ENCODE measurements around the gene SLC25A21.

DNA sequence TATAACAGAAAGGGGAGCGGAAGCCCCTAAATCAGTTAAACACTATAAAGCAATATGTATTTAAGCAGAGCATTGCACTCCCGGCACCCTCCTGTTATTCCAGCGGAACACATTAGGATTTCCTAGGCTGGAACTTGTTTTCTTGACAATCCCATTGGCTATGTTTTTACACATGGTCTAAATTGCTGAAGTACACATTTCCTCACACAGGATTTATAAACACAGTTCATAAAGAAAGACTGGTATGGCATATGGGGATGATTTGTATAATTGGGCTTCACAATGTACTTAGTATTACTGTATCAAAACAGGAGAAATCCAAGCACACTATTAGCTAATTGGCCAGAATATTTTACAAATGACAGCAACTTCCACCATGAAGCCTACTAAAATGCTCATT lies 487.5 kb downstream of the SLC25A21 start:
- TF ChIP-seq, protein P1, sequence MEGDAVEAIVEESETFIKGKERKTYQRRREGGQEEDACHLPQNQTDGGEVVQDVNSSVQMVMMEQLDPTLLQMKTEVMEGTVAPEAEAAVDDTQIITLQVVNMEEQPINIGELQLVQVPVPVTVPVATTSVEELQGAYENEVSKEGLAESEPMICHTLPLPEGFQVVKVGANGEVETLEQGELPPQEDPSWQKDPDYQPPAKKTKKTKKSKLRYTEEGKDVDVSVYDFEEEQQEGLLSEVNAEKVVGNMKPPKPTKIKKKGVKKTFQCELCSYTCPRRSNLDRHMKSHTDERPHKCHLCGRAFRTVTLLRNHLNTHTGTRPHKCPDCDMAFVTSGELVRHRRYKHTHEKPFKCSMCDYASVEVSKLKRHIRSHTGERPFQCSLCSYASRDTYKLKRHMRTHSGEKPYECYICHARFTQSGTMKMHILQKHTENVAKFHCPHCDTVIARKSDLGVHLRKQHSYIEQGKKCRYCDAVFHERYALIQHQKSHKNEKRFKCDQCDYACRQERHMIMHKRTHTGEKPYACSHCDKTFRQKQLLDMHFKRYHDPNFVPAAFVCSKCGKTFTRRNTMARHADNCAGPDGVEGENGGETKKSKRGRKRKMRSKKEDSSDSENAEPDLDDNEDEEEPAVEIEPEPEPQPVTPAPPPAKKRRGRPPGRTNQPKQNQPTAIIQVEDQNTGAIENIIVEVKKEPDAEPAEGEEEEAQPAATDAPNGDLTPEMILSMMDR (IDR thresholded peaks at IDR 0.05): no peak
- TF ChIP-seq POLR2A (IDR thresholded peaks at IDR 0.05; ENCODE audit: low read depth) (no peak), POLR2AphosphoS5 (IDR thresholded peaks at IDR 0.05) (no peak)
